Measurements from ENCODE around the gene RGS12.

DNA sequence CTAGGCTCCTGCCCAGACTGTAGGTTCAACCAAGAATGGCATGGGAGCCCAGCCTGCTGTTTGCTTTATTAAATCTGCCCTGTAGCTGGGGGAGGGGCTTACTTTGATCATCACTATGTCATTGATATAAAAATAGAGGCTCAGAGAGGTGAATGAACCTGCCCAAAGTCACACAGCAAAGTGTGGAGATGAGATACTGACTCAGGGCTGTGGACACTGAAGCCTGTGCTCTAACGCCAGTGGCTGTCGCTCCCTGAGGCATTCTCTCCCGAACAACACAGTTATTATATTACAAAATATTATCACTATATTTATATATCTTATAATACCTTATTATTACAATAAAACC, 40.4 kb upstream of the RGS12 start:
- TF ChIP-seq POLR2AphosphoS5 (IDR thresholded peaks at IDR 0.05; ENCODE audit: low read depth) (no peak), EZH2 (IDR thresholded peaks at IDR 0.05; ENCODE audit: low read depth, unreplicated experiment) (no peak), CREB1 (CRISPR knock-in tag; IDR thresholded peaks at IDR 0.05; ENCODE audit: low read depth) (no peak), NANOG (IDR thresholded peaks at IDR 0.05; ENCODE audit: borderline replicate concordance) (no peak), EZH2phosphoT487 (IDR thresholded peaks at IDR 0.05; ENCODE audit: unreplicated experiment) (no peak), JUNB (IDR thresholded peaks at IDR 0.05; ENCODE audit: unreplicated experiment) (no peak)
- TF ChIP-seq, protein P1, sequence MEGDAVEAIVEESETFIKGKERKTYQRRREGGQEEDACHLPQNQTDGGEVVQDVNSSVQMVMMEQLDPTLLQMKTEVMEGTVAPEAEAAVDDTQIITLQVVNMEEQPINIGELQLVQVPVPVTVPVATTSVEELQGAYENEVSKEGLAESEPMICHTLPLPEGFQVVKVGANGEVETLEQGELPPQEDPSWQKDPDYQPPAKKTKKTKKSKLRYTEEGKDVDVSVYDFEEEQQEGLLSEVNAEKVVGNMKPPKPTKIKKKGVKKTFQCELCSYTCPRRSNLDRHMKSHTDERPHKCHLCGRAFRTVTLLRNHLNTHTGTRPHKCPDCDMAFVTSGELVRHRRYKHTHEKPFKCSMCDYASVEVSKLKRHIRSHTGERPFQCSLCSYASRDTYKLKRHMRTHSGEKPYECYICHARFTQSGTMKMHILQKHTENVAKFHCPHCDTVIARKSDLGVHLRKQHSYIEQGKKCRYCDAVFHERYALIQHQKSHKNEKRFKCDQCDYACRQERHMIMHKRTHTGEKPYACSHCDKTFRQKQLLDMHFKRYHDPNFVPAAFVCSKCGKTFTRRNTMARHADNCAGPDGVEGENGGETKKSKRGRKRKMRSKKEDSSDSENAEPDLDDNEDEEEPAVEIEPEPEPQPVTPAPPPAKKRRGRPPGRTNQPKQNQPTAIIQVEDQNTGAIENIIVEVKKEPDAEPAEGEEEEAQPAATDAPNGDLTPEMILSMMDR (conservative IDR thresholded peaks at IDR 0.05; ENCODE audit: low read depth in 2 of 2): no peak
- TF ChIP-seq, protein P2, sequence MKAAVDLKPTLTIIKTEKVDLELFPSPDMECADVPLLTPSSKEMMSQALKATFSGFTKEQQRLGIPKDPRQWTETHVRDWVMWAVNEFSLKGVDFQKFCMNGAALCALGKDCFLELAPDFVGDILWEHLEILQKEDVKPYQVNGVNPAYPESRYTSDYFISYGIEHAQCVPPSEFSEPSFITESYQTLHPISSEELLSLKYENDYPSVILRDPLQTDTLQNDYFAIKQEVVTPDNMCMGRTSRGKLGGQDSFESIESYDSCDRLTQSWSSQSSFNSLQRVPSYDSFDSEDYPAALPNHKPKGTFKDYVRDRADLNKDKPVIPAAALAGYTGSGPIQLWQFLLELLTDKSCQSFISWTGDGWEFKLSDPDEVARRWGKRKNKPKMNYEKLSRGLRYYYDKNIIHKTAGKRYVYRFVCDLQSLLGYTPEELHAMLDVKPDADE (IDR thresholded peaks at IDR 0.05): no peak
- TF ChIP-seq, protein P3, sequence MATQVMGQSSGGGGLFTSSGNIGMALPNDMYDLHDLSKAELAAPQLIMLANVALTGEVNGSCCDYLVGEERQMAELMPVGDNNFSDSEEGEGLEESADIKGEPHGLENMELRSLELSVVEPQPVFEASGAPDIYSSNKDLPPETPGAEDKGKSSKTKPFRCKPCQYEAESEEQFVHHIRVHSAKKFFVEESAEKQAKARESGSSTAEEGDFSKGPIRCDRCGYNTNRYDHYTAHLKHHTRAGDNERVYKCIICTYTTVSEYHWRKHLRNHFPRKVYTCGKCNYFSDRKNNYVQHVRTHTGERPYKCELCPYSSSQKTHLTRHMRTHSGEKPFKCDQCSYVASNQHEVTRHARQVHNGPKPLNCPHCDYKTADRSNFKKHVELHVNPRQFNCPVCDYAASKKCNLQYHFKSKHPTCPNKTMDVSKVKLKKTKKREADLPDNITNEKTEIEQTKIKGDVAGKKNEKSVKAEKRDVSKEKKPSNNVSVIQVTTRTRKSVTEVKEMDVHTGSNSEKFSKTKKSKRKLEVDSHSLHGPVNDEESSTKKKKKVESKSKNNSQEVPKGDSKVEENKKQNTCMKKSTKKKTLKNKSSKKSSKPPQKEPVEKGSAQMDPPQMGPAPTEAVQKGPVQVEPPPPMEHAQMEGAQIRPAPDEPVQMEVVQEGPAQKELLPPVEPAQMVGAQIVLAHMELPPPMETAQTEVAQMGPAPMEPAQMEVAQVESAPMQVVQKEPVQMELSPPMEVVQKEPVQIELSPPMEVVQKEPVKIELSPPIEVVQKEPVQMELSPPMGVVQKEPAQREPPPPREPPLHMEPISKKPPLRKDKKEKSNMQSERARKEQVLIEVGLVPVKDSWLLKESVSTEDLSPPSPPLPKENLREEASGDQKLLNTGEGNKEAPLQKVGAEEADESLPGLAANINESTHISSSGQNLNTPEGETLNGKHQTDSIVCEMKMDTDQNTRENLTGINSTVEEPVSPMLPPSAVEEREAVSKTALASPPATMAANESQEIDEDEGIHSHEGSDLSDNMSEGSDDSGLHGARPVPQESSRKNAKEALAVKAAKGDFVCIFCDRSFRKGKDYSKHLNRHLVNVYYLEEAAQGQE (IDR thresholded peaks at IDR 0.05; ENCODE audit: unreplicated experiment): no peak
- TF ChIP-seq, protein P4, sequence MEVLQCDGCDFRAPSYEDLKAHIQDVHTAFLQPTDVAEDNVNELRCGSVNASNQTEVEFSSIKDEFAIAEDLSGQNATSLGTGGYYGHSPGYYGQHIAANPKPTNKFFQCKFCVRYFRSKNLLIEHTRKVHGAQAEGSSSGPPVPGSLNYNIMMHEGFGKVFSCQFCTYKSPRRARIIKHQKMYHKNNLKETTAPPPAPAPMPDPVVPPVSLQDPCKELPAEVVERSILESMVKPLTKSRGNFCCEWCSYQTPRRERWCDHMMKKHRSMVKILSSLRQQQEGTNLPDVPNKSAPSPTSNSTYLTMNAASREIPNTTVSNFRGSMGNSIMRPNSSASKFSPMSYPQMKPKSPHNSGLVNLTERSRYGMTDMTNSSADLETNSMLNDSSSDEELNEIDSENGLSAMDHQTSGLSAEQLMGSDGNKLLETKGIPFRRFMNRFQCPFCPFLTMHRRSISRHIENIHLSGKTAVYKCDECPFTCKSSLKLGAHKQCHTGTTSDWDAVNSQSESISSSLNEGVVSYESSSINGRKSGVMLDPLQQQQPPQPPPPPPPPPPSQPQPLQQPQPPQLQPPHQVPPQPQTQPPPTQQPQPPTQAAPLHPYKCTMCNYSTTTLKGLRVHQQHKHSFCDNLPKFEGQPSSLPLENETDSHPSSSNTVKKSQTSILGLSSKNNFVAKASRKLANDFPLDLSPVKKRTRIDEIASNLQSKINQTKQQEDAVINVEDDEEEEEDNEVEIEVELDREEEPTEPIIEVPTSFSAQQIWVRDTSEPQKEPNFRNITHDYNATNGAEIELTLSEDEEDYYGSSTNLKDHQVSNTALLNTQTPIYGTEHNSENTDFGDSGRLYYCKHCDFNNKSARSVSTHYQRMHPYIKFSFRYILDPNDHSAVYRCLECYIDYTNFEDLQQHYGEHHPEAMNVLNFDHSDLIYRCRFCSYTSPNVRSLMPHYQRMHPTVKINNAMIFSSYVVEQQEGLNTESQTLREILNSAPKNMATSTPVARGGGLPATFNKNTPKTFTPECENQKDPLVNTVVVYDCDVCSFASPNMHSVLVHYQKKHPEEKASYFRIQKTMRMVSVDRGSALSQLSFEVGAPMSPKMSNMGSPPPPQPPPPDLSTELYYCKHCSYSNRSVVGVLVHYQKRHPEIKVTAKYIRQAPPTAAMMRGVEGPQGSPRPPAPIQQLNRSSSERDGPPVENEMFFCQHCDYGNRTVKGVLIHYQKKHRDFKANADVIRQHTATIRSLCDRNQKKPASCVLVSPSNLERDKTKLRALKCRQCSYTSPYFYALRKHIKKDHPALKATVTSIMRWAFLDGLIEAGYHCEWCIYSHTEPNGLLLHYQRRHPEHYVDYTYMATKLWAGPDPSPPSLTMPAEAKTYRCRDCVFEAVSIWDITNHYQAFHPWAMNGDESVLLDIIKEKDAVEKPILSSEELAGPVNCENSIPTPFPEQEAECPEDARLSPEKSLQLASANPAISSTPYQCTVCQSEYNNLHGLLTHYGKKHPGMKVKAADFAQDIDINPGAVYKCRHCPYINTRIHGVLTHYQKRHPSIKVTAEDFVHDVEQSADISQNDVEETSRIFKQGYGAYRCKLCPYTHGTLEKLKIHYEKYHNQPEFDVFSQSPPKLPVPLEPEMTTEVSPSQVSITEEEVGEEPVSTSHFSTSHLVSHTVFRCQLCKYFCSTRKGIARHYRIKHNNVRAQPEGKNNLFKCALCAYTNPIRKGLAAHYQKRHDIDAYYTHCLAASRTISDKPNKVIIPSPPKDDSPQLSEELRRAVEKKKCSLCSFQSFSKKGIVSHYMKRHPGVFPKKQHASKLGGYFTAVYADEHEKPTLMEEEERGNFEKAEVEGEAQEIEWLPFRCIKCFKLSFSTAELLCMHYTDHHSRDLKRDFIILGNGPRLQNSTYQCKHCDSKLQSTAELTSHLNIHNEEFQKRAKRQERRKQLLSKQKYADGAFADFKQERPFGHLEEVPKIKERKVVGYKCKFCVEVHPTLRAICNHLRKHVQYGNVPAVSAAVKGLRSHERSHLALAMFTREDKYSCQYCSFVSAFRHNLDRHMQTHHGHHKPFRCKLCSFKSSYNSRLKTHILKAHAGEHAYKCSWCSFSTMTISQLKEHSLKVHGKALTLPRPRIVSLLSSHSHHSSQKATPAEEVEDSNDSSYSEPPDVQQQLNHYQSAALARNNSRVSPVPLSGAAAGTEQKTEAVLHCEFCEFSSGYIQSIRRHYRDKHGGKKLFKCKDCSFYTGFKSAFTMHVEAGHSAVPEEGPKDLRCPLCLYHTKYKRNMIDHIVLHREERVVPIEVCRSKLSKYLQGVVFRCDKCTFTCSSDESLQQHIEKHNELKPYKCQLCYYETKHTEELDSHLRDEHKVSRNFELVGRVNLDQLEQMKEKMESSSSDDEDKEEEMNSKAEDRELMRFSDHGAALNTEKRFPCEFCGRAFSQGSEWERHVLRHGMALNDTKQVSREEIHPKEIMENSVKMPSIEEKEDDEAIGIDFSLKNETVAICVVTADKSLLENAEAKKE (CRISPR knock-in tag; IDR thresholded peaks at IDR 0.05): no peak

Measured in GM23338 (cell line).